DMS114 treated with DMSO at 0.1 percent for 48 hours (cell line): ENCODE measurements around the gene MYLIP.

Experiments used
- DNase-seq: peaks from one replicate; lab custom pipeline; 2025; ENCODE audit not compliant: unreplicated experiment; lab: John Stamatoyannopoulos, UW

The MYLIP gene

GRCh38 chr6:16137451-16137801, 8.5 kb downstream of the MYLIP start:
- DNase-seq: no peak

DNA sequence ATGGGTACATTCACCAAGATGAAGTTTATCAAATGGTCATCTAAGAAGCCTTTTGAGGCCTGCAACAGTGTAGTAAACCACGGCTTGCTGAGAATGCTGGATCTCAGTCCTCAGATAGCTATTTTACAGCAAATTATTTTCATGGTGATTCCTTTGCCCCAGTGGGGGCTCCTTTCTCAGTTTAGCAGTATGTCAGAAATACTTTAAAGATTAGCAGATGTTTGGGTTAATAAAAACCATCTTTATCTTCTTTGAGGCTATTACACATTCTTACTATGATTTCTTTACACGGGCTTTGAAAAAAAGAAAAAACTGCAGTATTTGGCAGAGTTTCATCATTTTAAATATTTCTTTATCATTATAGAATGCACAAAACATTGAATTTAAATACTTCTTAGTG, 10.7 kb downstream of the MYLIP start:
- no peak for DNase-seq

DNA sequence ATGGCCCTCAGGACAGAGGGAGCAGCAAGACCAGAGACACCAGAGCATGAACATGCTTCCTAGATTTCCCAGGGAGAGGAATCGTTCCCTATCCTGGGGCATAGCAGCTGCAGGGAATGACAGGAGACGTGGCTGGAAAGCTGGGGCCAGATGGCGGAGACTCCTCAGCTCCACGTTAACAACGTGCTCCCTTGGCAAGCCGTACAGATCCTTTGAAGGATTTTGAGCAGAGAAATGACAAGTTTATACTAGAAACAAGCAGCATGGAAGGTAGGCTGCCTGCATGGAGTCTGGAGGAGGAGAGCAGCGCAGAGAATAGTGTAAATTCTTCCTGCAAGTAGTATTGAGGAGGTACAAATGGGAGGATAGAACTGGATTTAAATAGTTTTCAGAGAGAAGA, 11.7 kb downstream of the MYLIP start:
- no peak for DNase-seq

GRCh38 chr6:16141514-16141913, 12.6 kb downstream of the MYLIP start:
- DNase-seq: no peak

GRCh38 chr6:16145038-16145437, 16.2 kb downstream of the MYLIP start:
- no peak for DNase-seq

DNA sequence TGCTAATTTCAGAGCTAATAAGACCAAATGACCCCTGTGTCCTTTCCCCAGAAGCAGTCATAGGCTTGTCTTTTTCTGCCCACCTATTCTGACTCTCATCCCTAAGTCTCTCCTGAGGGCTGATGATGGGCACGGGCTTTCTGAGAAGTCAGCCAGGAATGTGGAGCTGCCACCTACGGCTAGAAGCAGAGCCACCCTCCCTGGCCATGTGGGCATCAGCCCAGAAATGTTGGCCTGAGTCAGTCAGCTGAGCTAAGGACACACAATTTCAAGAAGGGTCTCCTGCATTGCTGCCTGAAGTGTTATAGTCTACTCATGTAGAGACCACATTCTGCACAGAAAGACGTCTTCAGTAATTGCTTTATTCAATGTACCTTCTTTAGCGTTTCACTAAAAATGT, 17.1 kb downstream of the MYLIP start:
- no peak for DNase-seq

DNA sequence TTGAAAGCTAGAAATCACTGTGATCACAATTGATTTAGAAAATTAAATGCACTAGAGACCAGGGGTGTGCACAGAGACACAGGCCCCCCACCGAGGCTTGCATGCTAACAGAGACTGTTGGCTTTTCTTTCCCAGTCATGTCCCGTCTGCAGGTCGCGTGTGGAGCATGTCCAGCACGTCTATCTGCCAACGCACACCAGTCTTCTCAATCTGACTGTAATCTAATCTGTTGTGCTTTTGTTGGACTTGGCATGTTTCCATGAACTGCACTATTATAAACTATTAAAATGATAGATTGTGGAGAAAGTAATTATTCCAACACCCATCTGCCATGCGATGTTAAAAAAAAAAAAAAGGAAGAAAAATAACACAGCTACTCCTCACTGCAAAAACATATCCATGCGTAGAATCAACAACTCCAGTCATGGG, 17.7 kb downstream of the MYLIP start:
- DNase-seq: no peak

DNA sequence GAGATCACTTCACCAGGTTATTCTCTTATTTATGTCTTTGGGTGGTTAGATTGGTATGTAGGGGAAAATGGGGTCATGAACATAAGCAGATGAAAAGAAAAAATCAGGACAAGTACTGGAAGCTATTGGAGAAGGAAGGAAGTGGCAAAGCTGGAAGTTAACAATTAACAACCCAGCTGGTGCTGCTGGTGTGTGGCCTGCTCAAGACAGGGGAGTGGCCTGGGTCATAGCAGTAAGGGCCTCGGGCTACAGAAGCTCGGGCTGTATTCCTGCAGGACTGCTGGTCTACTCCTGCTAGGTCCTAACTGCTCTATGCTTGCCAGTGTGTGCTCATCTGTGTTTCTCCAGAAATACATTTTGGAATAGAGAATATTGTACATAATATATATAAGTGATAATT, 19.6 kb downstream of the MYLIP start:
- no peak for DNase-seq

DNA sequence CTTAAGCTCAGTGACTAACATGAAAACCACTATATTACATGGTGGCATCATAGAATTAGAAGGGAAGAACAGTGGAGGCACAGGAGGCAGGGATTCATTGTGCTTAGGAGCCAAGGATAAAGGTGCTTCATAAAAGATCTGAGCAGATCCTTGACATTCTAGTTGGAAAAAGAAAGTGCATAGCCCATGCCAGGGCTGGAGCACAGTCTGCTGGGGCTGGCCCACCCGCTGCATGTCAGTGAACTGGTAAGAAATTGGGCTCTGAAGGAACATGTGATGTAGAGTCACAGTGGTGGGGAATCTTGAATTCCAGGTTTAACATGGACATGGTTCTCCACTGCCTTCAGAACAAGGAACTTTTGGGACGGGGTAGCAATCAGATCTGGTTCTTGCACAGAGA, 20.4 kb downstream of the MYLIP start:
- DNase-seq: no peak

GRCh38 chr6:16150098-16150497, 21.2 kb downstream of the MYLIP start:
- DNase-seq: no peak

DNA sequence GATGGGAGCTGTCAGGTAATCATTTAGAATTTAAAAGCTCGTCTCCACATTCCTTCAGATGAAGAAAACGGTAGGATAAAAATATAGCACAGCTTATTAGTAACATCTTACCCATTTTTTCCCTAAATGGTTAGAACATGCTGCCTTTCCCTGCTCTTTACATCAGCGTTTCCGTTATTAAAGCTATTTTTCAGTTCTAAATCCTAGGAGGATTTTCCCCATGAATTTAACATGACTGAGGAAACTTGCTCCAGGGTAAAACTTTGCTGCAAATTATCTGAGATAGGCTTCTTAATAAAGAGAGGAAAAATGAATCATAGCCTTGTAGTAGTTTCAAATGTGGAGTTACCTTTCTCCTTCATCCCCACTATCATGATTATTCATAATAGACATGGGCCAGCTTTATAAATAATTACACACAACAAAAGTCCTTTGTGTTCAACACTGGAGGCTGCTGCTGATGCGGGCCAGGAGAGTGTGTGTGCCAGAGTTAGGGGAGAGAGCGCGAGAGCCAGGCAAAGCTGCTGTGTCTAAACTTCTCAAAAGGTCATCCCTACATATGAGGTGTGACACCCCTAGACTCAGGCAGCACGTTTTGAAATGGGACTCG, 24.4 kb downstream of the MYLIP start:
- DNase-seq: no peak

DNA sequence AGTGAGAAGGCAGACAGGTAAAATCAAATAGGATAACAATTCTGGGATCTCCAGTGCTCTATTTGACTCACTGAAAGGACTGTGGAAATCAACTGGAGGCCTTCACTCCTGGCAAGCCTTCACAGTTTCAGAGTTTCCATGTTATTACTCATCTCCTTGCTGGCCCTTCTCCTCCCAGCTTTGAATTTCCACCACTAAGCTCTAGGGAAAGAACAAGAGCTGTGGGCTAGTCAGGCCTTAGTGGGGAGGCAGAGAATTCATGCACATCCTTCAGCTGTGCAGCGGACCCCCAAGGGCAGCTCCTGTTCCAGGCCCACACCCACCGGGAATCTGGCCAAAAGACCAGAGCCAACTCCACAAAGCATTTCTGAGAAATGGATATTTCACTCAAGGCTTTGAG, 26.0 kb downstream of the MYLIP start:
- DNase-seq: no peak

DNA sequence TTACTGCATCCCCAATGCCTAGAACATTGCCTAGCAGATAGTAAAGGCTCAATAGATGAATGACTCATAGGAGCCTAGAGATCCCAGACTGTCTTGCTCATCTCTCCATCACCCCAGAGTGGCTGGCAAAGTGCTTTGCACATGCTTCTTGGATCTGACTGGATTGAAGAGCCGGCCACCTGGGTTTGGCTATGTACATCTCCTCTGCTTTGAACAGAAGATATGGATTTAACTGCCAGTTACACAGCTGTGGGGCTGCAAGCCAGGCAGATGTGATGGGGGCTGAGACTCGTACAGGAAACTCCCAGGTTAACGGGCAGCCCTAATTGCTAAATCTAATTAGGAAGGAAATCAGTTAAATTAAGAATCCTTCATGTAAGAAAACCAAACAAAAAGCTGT, 28.6 kb downstream of the MYLIP start:
- no peak for DNase-seq

GRCh38 chr6:16157909-16158308, 29.0 kb downstream of the MYLIP start:
- DNase-seq: no peak

DNA sequence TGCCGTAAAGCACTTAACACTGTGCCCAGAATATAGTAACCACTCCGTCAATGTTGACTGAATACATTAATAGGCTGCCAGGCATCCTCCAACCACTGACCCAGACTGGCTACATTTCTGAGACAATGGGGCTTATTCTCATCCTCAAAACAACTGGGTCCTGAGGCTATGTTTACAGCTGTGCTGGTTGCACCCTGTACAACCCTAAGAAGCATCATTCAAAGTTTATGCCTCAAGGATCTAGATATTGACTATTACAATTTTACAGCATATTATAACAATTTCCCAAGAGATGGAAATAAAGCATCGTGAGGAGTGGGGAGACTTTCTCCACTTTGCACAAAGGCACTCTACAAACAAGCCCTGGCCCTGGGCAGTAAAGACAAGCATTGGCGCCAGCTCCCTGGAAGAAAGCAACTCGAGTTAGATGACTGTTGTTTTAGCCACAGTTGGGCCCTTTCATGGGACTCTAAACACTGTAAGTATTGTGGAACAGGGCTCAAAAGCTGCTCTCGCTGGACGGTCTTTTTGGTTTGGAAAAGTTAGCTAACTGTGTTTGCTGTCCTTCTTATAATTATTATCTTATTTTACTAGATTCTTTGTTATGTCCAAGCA, 30.2 kb downstream of the MYLIP start:
- no peak for DNase-seq

GRCh38 chr6:16160794-16161193, 31.9 kb downstream of the MYLIP start:
- DNase-seq: no peak

DNA sequence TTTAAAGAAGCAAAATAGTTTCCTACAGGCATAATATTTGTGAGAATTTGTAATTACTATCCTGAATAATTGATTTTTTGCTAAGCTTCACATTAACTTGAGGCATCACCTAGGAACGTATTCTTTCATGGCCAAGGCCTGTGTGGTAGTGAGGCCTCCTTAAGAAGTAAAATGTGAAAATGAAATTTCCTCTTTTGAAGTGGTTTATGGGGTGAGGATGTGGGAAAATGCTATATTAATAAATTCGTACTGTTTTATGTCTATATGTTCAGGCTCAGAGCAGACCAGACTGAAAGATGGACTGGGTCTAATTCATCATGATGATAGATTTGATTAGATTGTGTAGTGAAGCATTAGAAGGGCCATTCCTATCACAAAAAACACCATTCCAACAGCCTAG, 33.1 kb downstream of the MYLIP start:
- DNase-seq: no peak

- no peak for DNase-seq
Measured at GRCh38 chr6:16163066-16163465, 34.2 kb downstream of the MYLIP start.

GRCh38 chr6:16163535-16164300, 34.8 kb downstream of the MYLIP start:
- no peak for DNase-seq

GRCh38 chr6:16165641-16166040, 36.8 kb downstream of the MYLIP start:
- DNase-seq: no peak

GRCh38 chr6:16166871-16167608, 38.2 kb downstream of the MYLIP start:
- no peak for DNase-seq

DNA sequence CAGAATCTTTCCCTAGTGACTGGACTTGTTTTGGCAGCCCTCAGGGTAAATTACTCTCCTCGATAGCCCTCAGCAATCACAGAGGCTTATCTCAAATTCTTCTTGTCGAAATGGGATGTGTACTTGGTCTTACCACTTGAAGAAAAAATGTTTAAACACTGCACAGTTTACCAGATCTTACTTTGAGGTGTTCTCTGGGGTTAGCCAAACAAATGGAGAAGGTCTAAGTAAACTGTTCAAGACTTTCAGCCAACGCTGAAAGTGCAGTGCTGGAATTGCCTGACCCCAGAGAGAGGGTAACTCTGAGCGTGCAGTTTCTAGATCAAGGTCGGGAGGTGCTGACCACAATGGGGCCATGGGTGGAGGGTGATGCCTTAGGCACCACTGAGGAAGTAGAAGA, 39.2 kb downstream of the MYLIP start:
- DNase-seq: no peak
